GM10266 (cell line): ENCODE data around the gene LSP1.
"Not testable (repeated sequence)": the region's sequence is repeated elsewhere in the genome, so short reads cannot be mapped to it uniquely, and the experiment has no call there.

Experiments
- DNase-seq: peaks from one replicate; pipeline ENCODE4 v3.0.0; 2012; ENCODE audit errors: extremely low spot score
- CTCF ChIP-seq: IDR thresholded peaks from 2 replicates; pipeline ENCODE4 v1.5.1; 2012; ENCODE audit warnings: mild to moderate bottlenecking, low read depth; ENCODE audit not compliant: control insufficient read depth, insufficient read depth; ENCODE audit errors: missing control alignments

The LSP1 gene

GRCh38 chr11:1870326-1870696 lies 17.4 kb downstream of the LSP1 start:
- TF ChIP-seq CTCF, result no peak
- peak; percentile 40 for DNase-seq

GRCh38 chr11:1870721-1871466 lies 18.0 kb downstream of the LSP1 start:
- DNase-seq, result no peak

GRCh38 chr11:1871531-1871930 lies 18.6 kb downstream of the LSP1 start:
- DNase-seq, result no peak
- TF ChIP-seq CTCF, result no peak

More at GRCh38 chr11:1870721-1871466, 18.0 kb downstream of the LSP1 start:
- no peak for TF ChIP-seq CTCF

GRCh38 chr11:1872267-1872985 lies 19.5 kb downstream of the LSP1 start:
- no peak for TF ChIP-seq CTCF
- no peak for DNase-seq

- peak; percentile 34 for DNase-seq
- no peak for TF ChIP-seq CTCF
These were observed 20.3 kb downstream of the LSP1 start for GRCh38 chr11:1873048-1873812.

GRCh38 chr11:1873813-1874150 lies 20.9 kb downstream of the LSP1 start:
- not testable (repeated sequence) for DNase-seq

GRCh38 chr11:1874441-1875092 lies 21.7 kb downstream of the LSP1 start:
- DNase-seq, result not testable (repeated sequence)
